OCI-LY1 (cell line): ENCODE data around the gene MGST2.

Experiments
- H2AFZ ChIP-seq: fragments of 200-600 bp; sonication (generic), shearing (Covaris generic); 2 replicates; pipeline ENCODE4 v1.6.0; 2014; ENCODE audit warnings: antibody characterized with exemption, mild to moderate bottlenecking, low read length
- H3F3A ChIP-seq: fragments of 200-600 bp; sonication (generic), shearing (Covaris generic); 2 replicates; pipeline ENCODE4 v1.6.0; 2014; ENCODE audit warnings: mild to moderate bottlenecking, antibody characterized with exemption, low read length, moderate library complexity; ENCODE audit not compliant: insufficient read depth
- H3K27ac ChIP-seq: fragments of 200-600 bp; sonication (generic); 2 replicates; pipeline ENCODE4 v1.5.1; 2014; ENCODE audit warnings: low read length, mixed run types, mild to moderate bottlenecking, low read depth; ENCODE audit not compliant: poor library complexity, severe bottlenecking
- H3K27me3 ChIP-seq: fragments of 200-600 bp; sonication (generic); 2 replicates; pipeline ENCODE4 v1.6.0; 2014; ENCODE audit warnings: antibody characterized with exemption, mild to moderate bottlenecking, low read length, moderate library complexity; ENCODE audit not compliant: insufficient read depth
- H3K36me3 ChIP-seq: fragments of 200-600 bp; sonication (generic); 2 replicates; pipeline ENCODE4 v1.6.1; 2014; ENCODE audit warnings: mild to moderate bottlenecking, antibody characterized with exemption, low read length, moderate library complexity, mixed read lengths; ENCODE audit not compliant: insufficient read depth
- H3K4me1 ChIP-seq: fragments of 200-600 bp; sonication (generic); 2 replicates; pipeline ENCODE4 v1.5.1; 2014; ENCODE audit warnings: mild to moderate bottlenecking, low read length, moderate library complexity; ENCODE audit not compliant: insufficient read depth, severe bottlenecking
- H3K4me2 ChIP-seq: fragments of 200-600 bp; sonication (generic), shearing (Covaris generic); 2 replicates; pipeline ENCODE4 v1.6.1; 2014; ENCODE audit warnings: low read length
- H3K4me3 ChIP-seq: fragments of 200-600 bp; sonication (generic); 2 replicates; pipeline ENCODE4 v1.5.1; 2014; ENCODE audit warnings: low read length, low read depth, mild to moderate bottlenecking, mixed read lengths; ENCODE audit not compliant: poor library complexity, severe bottlenecking
- H3K79me2 ChIP-seq: fragments of 200-600 bp; shearing (Covaris generic); 2 replicates; pipeline ENCODE4 v1.6.1; 2016; ENCODE audit warnings: mixed run types, low read length, mixed read lengths; ENCODE audit not compliant: insufficient read depth
- H3K9ac ChIP-seq: fragments of 200-600 bp; sonication (generic), shearing (Covaris generic); 2 replicates; pipeline ENCODE4 v1.6.1; 2014; ENCODE audit warnings: mild to moderate bottlenecking, low read length, mixed read lengths
- H3K9me2 ChIP-seq: fragments of 200-600 bp; sonication (generic), shearing (Covaris generic); 2 replicates; pipeline ENCODE4 v1.6.1; 2014; ENCODE audit warnings: low read depth, mild to moderate bottlenecking, low read length, mixed read lengths
- H3K9me3 ChIP-seq: fragments of 200-600 bp; shearing (Covaris generic); 2 replicates; pipeline ENCODE4 v1.6.1; 2014; ENCODE audit warnings: low read length, mixed read lengths
- H4K20me1 ChIP-seq: fragments of 200-600 bp; sonication (generic), shearing (Covaris generic); 2 replicates; pipeline ENCODE4 v1.6.0; 2016; ENCODE audit warnings: mild to moderate bottlenecking, low read length; ENCODE audit not compliant: insufficient read depth
- EZH2 ChIP-seq: fragments of 200-600 bp; sonication (generic), shearing (Covaris generic); IDR thresholded peaks from 2 replicates; pipeline ENCODE4 v1.8.0; 2017; ENCODE audit warnings: borderline replicate concordance, mixed run types, mild to moderate bottlenecking, antibody characterized with exemption, low read length, moderate library complexity, mixed read lengths
- TF ChIP-seq, protein P1 (sequence below): fragments of 200-600 bp; sonication (generic), shearing (Covaris generic); IDR thresholded peaks from 2 replicates; pipeline ENCODE4 v1.5.1; 2017; ENCODE audit warnings: mild to moderate bottlenecking, antibody characterized with exemption, low read length, moderate library complexity, mixed read lengths

Gene MGST2

DNA sequence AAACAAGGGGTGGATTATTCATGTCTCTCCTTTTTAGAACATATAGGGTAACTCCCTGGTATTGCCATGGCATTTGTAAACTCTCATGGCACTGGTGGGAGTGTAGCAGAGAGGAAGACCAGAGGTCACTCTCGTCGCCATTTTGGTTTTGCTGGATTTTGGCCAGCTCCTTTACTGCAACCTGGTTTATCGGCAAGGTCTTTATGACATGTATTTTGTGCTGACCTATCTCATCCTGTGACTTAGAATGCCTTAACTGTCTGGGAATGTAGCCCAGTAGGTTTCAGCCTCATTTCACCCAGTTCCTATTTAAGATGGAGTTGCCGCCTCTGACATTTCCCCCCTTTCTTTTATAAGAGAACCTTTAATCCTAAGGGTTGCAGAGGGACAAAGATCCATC lies 45.8 kb downstream of the MGST2 start:
- Histone ChIP-seq H3K4me2 (no peak overlapping the region), H3K36me3 (no peaks in the 10 kb centered on the region), H3K27me3 (no peaks in the 10 kb centered on the region), H3K79me2 (no peaks in the 10 kb centered on the region), H3K4me1 (no peaks in the 10 kb centered on the region), H3F3A (no peaks in the 10 kb centered on the region), H3K9me3 (no peaks in the 10 kb centered on the region), H3K27ac (no peak overlapping the region), H3K9ac (no peak overlapping the region), H2AFZ (no peak overlapping the region), H3K9me2 (no peaks in the 10 kb centered on the region), H3K4me3 (no peak overlapping the region), H4K20me1 (no peaks in the 10 kb centered on the region)
- TF ChIP-seq, protein P1, sequence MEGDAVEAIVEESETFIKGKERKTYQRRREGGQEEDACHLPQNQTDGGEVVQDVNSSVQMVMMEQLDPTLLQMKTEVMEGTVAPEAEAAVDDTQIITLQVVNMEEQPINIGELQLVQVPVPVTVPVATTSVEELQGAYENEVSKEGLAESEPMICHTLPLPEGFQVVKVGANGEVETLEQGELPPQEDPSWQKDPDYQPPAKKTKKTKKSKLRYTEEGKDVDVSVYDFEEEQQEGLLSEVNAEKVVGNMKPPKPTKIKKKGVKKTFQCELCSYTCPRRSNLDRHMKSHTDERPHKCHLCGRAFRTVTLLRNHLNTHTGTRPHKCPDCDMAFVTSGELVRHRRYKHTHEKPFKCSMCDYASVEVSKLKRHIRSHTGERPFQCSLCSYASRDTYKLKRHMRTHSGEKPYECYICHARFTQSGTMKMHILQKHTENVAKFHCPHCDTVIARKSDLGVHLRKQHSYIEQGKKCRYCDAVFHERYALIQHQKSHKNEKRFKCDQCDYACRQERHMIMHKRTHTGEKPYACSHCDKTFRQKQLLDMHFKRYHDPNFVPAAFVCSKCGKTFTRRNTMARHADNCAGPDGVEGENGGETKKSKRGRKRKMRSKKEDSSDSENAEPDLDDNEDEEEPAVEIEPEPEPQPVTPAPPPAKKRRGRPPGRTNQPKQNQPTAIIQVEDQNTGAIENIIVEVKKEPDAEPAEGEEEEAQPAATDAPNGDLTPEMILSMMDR: no peak
- TF ChIP-seq EZH2: no peak

DNA sequence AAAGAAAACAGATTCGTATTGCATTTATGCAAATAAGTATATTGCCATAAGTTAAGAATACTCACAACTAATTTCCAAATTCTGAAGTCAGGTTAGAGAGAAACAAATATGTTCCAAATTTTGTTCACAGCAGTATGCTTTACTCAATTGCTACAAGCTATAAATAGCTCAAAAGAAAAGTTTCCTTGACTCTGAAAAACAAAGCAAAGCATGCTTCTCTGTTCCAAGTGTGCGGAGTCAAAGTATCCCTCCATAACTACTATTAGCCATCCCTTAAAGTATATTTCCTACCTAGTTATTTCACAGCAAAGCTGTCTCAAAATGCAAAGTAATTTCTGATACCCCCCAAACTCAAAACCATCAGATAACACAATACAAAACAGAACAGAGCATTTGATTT lies 47.3 kb downstream of the MGST2 start:
- no peak overlapping the region for H3K27ac ChIP-seq

DNA sequence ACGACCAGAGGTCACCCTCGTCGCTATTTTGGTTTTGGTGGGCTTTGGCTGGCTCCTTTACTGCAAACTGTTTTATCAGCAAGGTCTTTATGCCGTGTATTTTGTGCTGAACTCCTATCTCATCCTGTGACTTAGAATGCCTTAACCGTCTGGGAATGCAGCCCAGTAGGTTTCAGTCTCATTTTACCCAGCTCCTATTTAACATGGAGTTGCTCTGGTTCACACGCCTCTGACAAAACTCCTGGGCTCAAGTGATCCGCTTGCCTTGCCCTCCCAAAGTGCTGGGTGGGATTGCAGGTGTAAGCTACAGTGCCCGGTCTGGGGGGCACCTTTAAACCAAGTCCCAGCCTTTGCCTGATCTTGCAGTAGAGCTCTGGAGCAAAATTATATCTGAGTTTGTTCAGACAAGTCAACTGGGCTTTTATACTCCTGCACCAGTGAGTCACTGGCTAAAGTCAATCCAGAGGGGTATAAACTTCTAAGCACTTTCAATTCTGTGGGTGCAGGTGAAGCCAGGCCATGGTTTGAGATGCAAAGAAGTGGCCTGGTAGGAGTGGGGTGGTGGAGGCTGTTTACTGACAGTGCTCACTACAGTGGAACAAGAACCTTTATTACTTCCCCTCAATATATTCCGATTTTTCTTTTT lies 50.2 kb downstream of the MGST2 start:
- no peaks in the 10 kb centered on the region for H3K9me3 ChIP-seq
- H3K4me2 ChIP-seq: no peak overlapping the region
- no peak overlapping the region for H2AFZ ChIP-seq
- no peaks in the 10 kb centered on the region for H3K9me2 ChIP-seq
- H4K20me1 ChIP-seq: no peaks in the 10 kb centered on the region
- no peak overlapping the region for H3K9ac ChIP-seq
- H3K27me3 ChIP-seq: no peaks in the 10 kb centered on the region
- no peak for TF ChIP-seq EZH2
- TF ChIP-seq, protein P1: no peak
- no peaks in the 10 kb centered on the region for H3F3A ChIP-seq
- no peaks in the 10 kb centered on the region for H3K36me3 ChIP-seq
- no peaks in the 10 kb centered on the region for H3K79me2 ChIP-seq
- no peaks in the 10 kb centered on the region for H3K4me1 ChIP-seq
- no peak overlapping the region for H3K27ac ChIP-seq
- no peak overlapping the region for H3K4me3 ChIP-seq

More for the DNA sequence above, 47.3 kb downstream of the MGST2 start:
- Histone ChIP-seq H3K9me2 (no peaks in the 10 kb centered on the region), H3K9ac (no peak overlapping the region), H3K4me3 (no peak overlapping the region), H4K20me1 (no peaks in the 10 kb centered on the region), H3K4me2 (no peak overlapping the region), H3K27me3 (no peaks in the 10 kb centered on the region), H3K4me1 (no peaks in the 10 kb centered on the region), H3K79me2 (no peaks in the 10 kb centered on the region), H3K9me3 (no peaks in the 10 kb centered on the region), H3K36me3 (no peaks in the 10 kb centered on the region), H3F3A (no peaks in the 10 kb centered on the region), H2AFZ (no peak overlapping the region)
- TF ChIP-seq, protein P1: no peak
- TF ChIP-seq EZH2: no peak
